ENCODE measurements around the gene NHLRC4. TPM values are rescaled to one million over a fixed set of nuclear protein-coding genes. Genes with fewer than 3 reads are reported as not detected.

Gene NHLRC4
- total RNA-seq, 2 donors from 2014 or later = 1.1 TPM

DNA sequence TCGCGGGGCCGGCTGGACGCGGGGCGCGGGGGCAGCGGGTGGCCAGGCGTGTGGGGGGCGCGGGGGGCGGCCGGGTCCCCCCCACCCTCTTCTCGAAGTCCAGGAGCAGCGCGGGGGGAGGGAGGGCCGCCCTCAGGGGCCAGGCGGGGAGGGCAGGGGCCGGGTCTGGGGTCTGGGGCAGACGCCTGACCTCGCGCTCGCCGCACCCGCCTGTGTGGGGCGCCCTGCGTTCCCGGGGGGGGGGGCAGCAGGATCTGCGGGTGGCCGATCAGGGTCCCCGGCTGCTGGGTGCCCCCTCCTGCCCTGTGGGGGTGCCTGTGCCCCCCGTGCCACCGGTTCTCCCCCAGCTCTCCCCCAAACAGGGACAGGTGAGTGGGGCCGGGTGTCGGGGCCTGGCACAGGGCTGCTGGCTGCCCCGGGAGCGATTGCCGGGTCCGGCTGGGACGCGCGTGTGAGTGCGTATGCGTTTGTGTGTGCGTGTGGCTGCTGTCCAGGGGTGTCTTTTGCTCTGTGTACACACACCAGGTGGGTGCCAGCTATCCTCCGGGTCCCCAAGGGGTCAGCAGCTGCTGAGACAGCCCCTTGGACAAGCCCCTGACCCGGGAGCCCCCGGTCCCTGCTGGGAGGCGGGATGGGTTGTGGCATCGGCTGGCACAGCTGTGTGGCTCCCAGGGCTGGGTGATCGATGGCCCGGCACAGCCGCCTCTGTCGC, 5.9 kb upstream of the NHLRC4 start:
- no peaks in the 10 kb centered on the region for H3K4me1 Mint-ChIP-seq
- H3K27ac Mint-ChIP-seq = no peak overlapping the region
- peaks cover 45% of the 10 kb centered on the region for H3K27me3 ChIP-seq (ENCODE audit: control insufficient read depth, insufficient read depth, low read length, poor library complexity, severe bottlenecking)
- no peaks in the 10 kb centered on the region for H3K36me3 Mint-ChIP-seq (ENCODE audit: low read depth)
- TF ChIP-seq, protein P1, sequence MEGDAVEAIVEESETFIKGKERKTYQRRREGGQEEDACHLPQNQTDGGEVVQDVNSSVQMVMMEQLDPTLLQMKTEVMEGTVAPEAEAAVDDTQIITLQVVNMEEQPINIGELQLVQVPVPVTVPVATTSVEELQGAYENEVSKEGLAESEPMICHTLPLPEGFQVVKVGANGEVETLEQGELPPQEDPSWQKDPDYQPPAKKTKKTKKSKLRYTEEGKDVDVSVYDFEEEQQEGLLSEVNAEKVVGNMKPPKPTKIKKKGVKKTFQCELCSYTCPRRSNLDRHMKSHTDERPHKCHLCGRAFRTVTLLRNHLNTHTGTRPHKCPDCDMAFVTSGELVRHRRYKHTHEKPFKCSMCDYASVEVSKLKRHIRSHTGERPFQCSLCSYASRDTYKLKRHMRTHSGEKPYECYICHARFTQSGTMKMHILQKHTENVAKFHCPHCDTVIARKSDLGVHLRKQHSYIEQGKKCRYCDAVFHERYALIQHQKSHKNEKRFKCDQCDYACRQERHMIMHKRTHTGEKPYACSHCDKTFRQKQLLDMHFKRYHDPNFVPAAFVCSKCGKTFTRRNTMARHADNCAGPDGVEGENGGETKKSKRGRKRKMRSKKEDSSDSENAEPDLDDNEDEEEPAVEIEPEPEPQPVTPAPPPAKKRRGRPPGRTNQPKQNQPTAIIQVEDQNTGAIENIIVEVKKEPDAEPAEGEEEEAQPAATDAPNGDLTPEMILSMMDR (conservative IDR thresholded peaks at IDR 0.05) = no peak
- no peak overlapping the region for H3K9ac ChIP-seq (ENCODE audit: extremely low read depth, low read length, poor library complexity, severe bottlenecking)
- no peak overlapping the region for H3K4me3 ChIP-seq (ENCODE audit: low read length)
- 47 to 74% methylated on average over 15 to 52 of the region's 54 CpGs for WGBS, 2 experiments (ENCODE audit: insufficient coverage in 1 of 2, insufficient read length in 1 of 2)
- H3K36me3 ChIP-seq (ENCODE audit: control insufficient read depth, insufficient read depth, low read length) = no peaks in the 10 kb centered on the region
- H3K4me3 Mint-ChIP-seq = no peak overlapping the region
- no peaks in the 10 kb centered on the region for H3K9me3 Mint-ChIP-seq
- peaks cover 2% of the 10 kb centered on the region for H3K4me1 ChIP-seq (ENCODE audit: control insufficient read depth, insufficient read depth, low read length)
- peaks cover 30% of the 10 kb centered on the region for H3K27me3 Mint-ChIP-seq (ENCODE audit: insufficient read depth)
- no peaks in the 10 kb centered on the region for H3K9me3 ChIP-seq (ENCODE audit: control insufficient read depth, low read length)
- no peak overlapping the region for H3K27ac ChIP-seq (ENCODE audit: low read depth, low read length)
- no peak for DNase-seq

DNA sequence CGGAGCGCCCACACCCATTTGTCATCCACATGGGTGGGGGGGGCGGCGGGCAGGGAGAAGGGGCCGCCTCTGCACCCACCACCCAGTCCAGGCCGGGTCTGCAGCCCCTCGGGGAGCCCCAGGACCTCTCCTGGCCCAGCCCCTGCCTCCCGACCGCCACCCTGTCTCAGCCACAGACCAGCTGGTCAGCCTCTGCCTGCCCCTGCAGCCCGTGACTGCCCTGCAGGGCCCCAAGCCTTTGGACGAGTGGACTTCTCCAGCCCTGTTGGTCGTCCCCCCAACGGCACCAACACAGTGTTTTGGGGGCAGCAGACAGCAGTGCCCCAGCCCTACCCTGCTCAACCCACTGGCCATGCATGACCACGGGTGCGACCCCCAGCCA, 5.4 kb upstream of the NHLRC4 start:
- WGBS, 2 experiments (ENCODE audit: insufficient coverage in 1 of 2, insufficient read length in 1 of 2) = 92 to 95% methylated on average over 11 to 15 of the region's 15 CpGs
- H3K36me3 Mint-ChIP-seq (ENCODE audit: low read depth) = no peaks in the 10 kb centered on the region
- peaks cover 30% of the 10 kb centered on the region for H3K27me3 Mint-ChIP-seq (ENCODE audit: insufficient read depth)
- no peak overlapping the region for H3K4me3 ChIP-seq (ENCODE audit: low read length)
- H3K4me3 Mint-ChIP-seq = no peak overlapping the region
- H3K36me3 ChIP-seq (ENCODE audit: control insufficient read depth, insufficient read depth, low read length) = no peaks in the 10 kb centered on the region
- peaks cover under 1% of the 10 kb centered on the region for H3K4me1 Mint-ChIP-seq
- H3K4me1 ChIP-seq (ENCODE audit: control insufficient read depth, insufficient read depth, low read length) = peaks cover 4% of the 10 kb centered on the region
- no peaks in the 10 kb centered on the region for H3K9me3 ChIP-seq (ENCODE audit: control insufficient read depth, low read length)
- TF ChIP-seq, protein P1 (conservative IDR thresholded peaks at IDR 0.05) = no peak
- no peak overlapping the region for H3K27ac ChIP-seq (ENCODE audit: low read depth, low read length)
- H3K9ac ChIP-seq (ENCODE audit: extremely low read depth, low read length, poor library complexity, severe bottlenecking) = no peak overlapping the region
- peaks cover 45% of the 10 kb centered on the region for H3K27me3 ChIP-seq (ENCODE audit: control insufficient read depth, insufficient read depth, low read length, poor library complexity, severe bottlenecking)
- H3K27ac Mint-ChIP-seq = no peak overlapping the region
- H3K9me3 Mint-ChIP-seq = no peaks in the 10 kb centered on the region
- no peak for DNase-seq

DNA sequence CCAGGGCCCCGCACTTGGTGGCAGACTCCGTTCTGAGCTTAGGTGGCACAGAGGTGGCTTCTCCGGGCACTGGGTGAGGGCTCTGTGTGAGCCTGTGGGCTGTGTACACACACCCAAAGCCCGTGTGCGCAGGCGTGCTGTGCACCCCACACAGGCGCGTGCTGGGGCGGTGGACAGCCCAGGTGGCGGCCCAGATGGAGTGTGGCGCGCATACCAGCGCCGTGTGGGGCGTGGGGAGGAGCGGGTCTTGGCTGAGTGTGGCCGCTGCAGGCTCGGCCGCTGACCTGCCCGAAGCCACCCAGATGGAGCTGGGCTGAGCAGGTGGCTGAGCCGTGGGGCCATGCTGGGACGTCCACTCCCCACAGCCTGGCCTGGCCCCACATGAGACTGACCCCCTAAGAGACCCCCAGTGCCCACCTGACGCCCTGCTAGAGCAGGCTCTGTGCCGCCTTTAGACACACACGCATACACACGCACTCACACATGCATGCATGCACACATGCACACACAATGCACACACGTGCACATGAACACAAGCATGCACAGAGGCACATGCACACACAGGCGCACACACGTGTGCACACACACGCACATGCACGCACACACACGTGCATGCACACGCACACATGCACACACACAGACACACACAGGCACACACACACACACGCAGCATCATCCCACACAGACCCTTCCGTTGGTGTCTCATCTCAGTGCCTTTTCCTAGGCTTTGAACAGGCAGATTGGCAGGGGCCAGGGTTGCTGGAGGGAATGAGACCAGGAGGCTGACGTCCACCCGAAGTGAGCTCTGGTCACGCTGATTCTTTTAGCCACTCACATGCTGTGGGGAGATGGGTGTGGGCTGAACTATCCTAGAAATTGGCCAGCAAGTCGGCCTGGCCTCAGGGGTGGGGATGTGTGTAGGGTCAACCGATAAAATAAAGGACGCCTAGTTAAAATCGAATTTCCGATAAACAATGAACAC, 4.6 kb upstream of the NHLRC4 start:
- Mint-ChIP-seq H3K4me1 (peaks cover 8% of the 10 kb centered on the region), H3K27me3 (ENCODE audit: insufficient read depth) (peaks cover 30% of the 10 kb centered on the region), H3K36me3 (ENCODE audit: low read depth) (no peaks in the 10 kb centered on the region), H3K9me3 (no peaks in the 10 kb centered on the region), H3K4me3 (no peak overlapping the region), H3K27ac (no peak overlapping the region)
- H3K27me3 ChIP-seq (ENCODE audit: control insufficient read depth, insufficient read depth, low read length, poor library complexity, severe bottlenecking) = peaks cover 45% of the 10 kb centered on the region
- no peak overlapping the region for H3K4me3 ChIP-seq (ENCODE audit: low read length)
- 85 to 89% methylated on average over 23 to 43 of the region's 43 CpGs for WGBS, 2 experiments (ENCODE audit: insufficient coverage in 1 of 2, insufficient read length in 1 of 2)
- H3K4me1 ChIP-seq (ENCODE audit: control insufficient read depth, insufficient read depth, low read length) = peaks cover 7% of the 10 kb centered on the region
- no peak overlapping the region for H3K27ac ChIP-seq (ENCODE audit: low read depth, low read length)
- no peak for DNase-seq
- no peak overlapping the region for H3K9ac ChIP-seq (ENCODE audit: extremely low read depth, low read length, poor library complexity, severe bottlenecking)
- H3K9me3 ChIP-seq (ENCODE audit: control insufficient read depth, low read length) = no peaks in the 10 kb centered on the region
- H3K36me3 ChIP-seq (ENCODE audit: control insufficient read depth, insufficient read depth, low read length) = no peaks in the 10 kb centered on the region
- TF ChIP-seq, protein P1 (conservative IDR thresholded peaks at IDR 0.05) = no peak
